Breast epithelium (tissue), 4 donors: Measurements from ENCODE around the gene HAL. TPM values are rescaled to one million over a fixed set of nuclear protein-coding genes. Genes with fewer than 3 reads are reported as not detected.

Source experiments
- DNase-seq, 2 donors: peaks; one replicate each; pipeline ENCODE4 v3.0.0-alpha.2; 2019; ENCODE audit warnings: low spot score in 2 of 2
- H3K27ac ChIP-seq, 2 donors: fragments of 200-600 bp; sonication (generic) in 1 of 2; one replicate each; pipeline ENCODE4 v1.5.1; 2016 to 2019; ENCODE audit warnings: mild to moderate bottlenecking in 1 of 2
- H3K27me3 ChIP-seq, 2 donors: fragments of 200-600 bp; sonication (generic) in 1 of 2; one replicate each; pipeline versions ENCODE4 v1.5.1 to v1.6.0; 2017 to 2019; ENCODE audit warnings: control low read depth in 1 of 2, mild to moderate bottlenecking in 1 of 2
- H3K36me3 ChIP-seq: fragments of 200-600 bp; one replicate; pipeline ENCODE4 v1.5.1; 2019
- H3K4me1 ChIP-seq, 2 donors: fragments of 200-600 bp; sonication (generic); one replicate each; pipeline ENCODE4 v1.5.1; 2016 to 2019; ENCODE audit warnings: control low read depth in 1 of 2
- H3K4me3 ChIP-seq, 3 donors: fragments of 200-600 bp; sonication (generic); 1 replicate in 2 of 3; 2 replicates in 1 of 3; pipeline ENCODE4 v1.5.1; 2016 to 2019; ENCODE audit warnings: mild to moderate bottlenecking in 3 of 3, moderate library complexity in 2 of 3
- H3K9me3 ChIP-seq, 2 donors: fragments of 200-600 bp; sonication (generic) in 1 of 2; one replicate each; pipeline ENCODE4 v1.5.1; 2016 to 2019; ENCODE audit warnings: control low read depth in 1 of 2
- CTCF ChIP-seq, 3 donors: fragments of 450-650 bp; IDR thresholded peaks; one replicate each; pipeline ENCODE4 v1.5.1; 2016 to 2017; ENCODE audit warnings: antibody characterized with exemption in 3 of 3, mild to moderate bottlenecking in 3 of 3, moderate library complexity in 3 of 3
- POLR2A ChIP-seq: fragments of 450-650 bp; IDR thresholded peaks from one replicate; pipeline ENCODE4 v1.6.1; 2016; ENCODE audit warnings: antibody characterized with exemption, mild to moderate bottlenecking, moderate library complexity
- POLR2AphosphoS5 ChIP-seq, 3 donors: sonication (generic); formaldehyde crosslinking; IDR thresholded peaks; one replicate each; pipeline ENCODE4 v1.6.1; 2017; ENCODE audit warnings: antibody characterized with exemption in 3 of 3
- intact Hi-C: fragments of 100-400 bp; cut with DNase I; formaldehyde crosslinking; loops from one replicate; pipeline ENCODE4 v1.15.1; 2023; ENCODE audit warnings: low total_unique reads
- total RNA-seq, 3 donors: library from RNA; depleted of rRNA; stranded (reverse); fragments of >200 nt; gene quantifications; one replicate each; pipeline ENCODE4 v1.1.0, GENCODE V29; 2016

Gene HAL
- total RNA-seq, 3 donors from 2014 or later: 0.59 to 4.3 (median 0.98) TPM

- Histone ChIP-seq H3K36me3 (peaks cover 5% of the 10 kb centered on the region), H3K9me3 (no peaks in the 10 kb centered on the region), H3K4me1 (no peaks in the 10 kb centered on the region), H3K27me3 (no peaks in the 10 kb centered on the region), H3K27ac (no peak overlapping the region), H3K4me3 (no peak overlapping the region)
- no peak for TF ChIP-seq POLR2AphosphoS5 (IDR thresholded peaks at IDR 0.05)
- TF ChIP-seq POLR2A: no peak
- no peak for TF ChIP-seq CTCF (IDR thresholded peaks at IDR 0.05)
- intact Hi-C loops: no loop called here
- no peak for DNase-seq
These were observed 29.4 kb upstream of the HAL start for GRCh38 chr12:96025518-96025917.

GRCh38 chr12:96020314-96021003 is 24.3 kb upstream of the HAL start:
- Histone ChIP-seq H3K27ac (no peak overlapping the region), H3K36me3 (peaks cover 5% of the 10 kb centered on the region)

GRCh38 chr12:96015672-96016071 is 19.5 kb upstream of the HAL start:
- intact Hi-C loops: no loop called here
- DNase-seq: no peak

More at GRCh38 chr12:96020314-96021003, 24.3 kb upstream of the HAL start:
- no peak for TF ChIP-seq POLR2AphosphoS5 (IDR thresholded peaks at IDR 0.05)
- no peak for TF ChIP-seq CTCF (IDR thresholded peaks at IDR 0.05)
- no peak for TF ChIP-seq POLR2A
- Histone ChIP-seq H3K4me1 (no peaks in the 10 kb centered on the region), H3K27me3 (no peaks in the 10 kb centered on the region), H3K9me3 (no peaks in the 10 kb centered on the region), H3K4me3 (no peak overlapping the region)
- no peak for DNase-seq
- intact Hi-C loops: no loop called here

GRCh38 chr12:96014943-96015599 is 18.9 kb upstream of the HAL start:
- Histone ChIP-seq H3K27me3 (no peaks in the 10 kb centered on the region), H3K27ac (no peak overlapping the region), H3K4me1 (no peaks in the 10 kb centered on the region), H3K36me3 (no peaks in the 10 kb centered on the region), H3K4me3 (no peak overlapping the region), H3K9me3 (no peaks in the 10 kb centered on the region)
- intact Hi-C loops: no loop called here
- TF ChIP-seq CTCF (IDR thresholded peaks at IDR 0.05) (no peak), POLR2A (no peak), POLR2AphosphoS5 (IDR thresholded peaks at IDR 0.05) (no peak)
- no peak for DNase-seq

More at GRCh38 chr12:96015672-96016071, 19.5 kb upstream of the HAL start:
- no peaks in the 10 kb centered on the region for H3K9me3 ChIP-seq
- no peaks in the 10 kb centered on the region for H3K36me3 ChIP-seq
- no peaks in the 10 kb centered on the region for H3K27me3 ChIP-seq
- TF ChIP-seq CTCF (IDR thresholded peaks at IDR 0.05) (no peak), POLR2AphosphoS5 (IDR thresholded peaks at IDR 0.05) (no peak), POLR2A (no peak)
- no peaks in the 10 kb centered on the region for H3K4me1 ChIP-seq
- H3K4me3 ChIP-seq: no peak overlapping the region
- H3K27ac ChIP-seq: no peak overlapping the region

DNA sequence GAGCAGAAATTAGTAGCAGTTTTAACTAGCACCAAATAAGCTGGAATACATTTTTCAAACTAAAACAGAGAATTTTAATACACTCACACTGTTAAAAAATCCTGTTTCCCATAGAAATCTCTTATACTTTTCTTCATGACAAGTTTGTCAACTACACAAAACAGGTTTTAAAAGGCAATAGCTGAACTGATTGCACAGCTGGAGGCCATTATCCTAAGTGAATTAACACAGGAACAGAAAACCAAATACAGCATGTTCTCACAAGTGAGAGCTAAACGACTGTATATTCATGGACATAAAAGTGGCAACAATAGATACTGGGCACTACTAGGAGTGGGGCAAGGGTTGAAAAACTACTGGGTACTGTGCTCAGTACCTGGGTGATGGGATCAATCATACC is 11.6 kb upstream of the HAL start:
- H3K4me3 ChIP-seq: no peak overlapping the region
- H3K4me1 ChIP-seq: no peaks in the 10 kb centered on the region
- no peak for TF ChIP-seq POLR2A
- no peak for TF ChIP-seq POLR2AphosphoS5 (IDR thresholded peaks at IDR 0.05)
- no peak for TF ChIP-seq CTCF (IDR thresholded peaks at IDR 0.05)
- H3K9me3 ChIP-seq: no peaks in the 10 kb centered on the region
- H3K36me3 ChIP-seq: peaks cover 15% of the 10 kb centered on the region
- H3K27ac ChIP-seq: no peak overlapping the region
- no peaks in the 10 kb centered on the region for H3K27me3 ChIP-seq
- intact Hi-C loops: no loop called here
- DNase-seq: no peak
